ENCODE measurements around the gene NSUN4.
A peak's percentile ranks its signal among the peaks of the same experiment; 100 is the strongest.
"Not testable (repeated sequence)": the region's sequence is repeated elsewhere in the genome, so short reads cannot be mapped to it uniquely, and the experiment has no call there.

NSUN4 gene

GRCh38 chr1:46367701-46368100, 27.1 kb downstream of the NSUN4 start:
- DNase-seq (ENCODE audit: low spot score), result not testable (repeated sequence)

DNA sequence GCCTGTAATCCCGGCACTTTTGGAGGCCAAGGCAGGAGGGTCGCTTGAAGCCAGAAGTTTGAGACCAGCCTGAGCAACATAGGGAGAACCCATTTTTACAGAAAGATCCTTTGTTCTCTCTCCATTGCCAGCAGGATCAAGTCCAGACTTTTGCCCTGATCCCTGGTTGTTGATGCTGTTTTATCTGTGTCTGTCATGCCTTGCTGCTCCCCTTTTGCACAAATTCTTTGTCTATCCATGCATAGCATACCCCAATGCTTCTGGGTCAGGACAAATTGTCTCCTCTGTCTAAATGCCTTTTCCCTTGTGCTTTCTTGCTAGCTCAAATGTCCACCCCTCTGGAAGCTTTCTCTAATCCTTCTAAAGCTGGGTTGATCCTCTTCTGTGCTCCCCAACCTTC, 28.2 kb downstream of the NSUN4 start:
- no peak for DNase-seq (ENCODE audit: low spot score)

DNA sequence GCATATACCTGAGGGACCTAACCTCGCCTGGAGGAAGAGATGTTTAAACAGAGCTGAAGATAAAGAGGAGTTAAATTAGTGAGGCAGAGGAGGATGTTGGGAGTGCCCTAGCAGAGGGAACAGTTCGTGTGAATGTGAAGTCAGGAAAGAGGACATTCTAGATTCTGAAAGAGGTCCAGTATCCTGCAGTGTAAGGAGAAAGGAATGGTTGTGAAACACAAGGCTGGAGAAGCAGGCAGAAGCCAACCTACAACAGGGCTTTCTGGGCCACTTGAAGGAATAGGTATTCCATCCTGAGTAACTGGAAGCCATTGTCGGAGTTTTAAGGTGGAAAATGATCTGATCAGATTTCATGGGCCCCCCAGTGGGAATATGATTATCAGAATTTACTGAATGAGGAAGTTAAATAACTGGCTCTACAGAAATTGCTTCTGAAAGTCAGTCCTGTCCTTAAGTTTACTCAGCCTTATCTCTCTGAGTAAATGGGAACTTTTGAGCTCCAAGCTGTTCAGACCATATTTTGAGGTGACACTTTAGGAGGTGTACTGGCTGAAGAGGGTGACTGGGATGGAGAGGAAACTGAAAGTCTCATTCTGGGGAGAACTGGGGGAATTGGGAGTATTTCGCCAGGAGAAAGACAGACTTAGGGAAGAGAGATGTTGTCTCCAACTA, 29.1 kb downstream of the NSUN4 start:
- no peak for DNase-seq (ENCODE audit: low spot score)

- peak; percentile 41 for DNase-seq (ENCODE audit: low spot score)
Observed at GRCh38 chr1:46370214-46370633, 29.6 kb downstream of the NSUN4 start.

DNA sequence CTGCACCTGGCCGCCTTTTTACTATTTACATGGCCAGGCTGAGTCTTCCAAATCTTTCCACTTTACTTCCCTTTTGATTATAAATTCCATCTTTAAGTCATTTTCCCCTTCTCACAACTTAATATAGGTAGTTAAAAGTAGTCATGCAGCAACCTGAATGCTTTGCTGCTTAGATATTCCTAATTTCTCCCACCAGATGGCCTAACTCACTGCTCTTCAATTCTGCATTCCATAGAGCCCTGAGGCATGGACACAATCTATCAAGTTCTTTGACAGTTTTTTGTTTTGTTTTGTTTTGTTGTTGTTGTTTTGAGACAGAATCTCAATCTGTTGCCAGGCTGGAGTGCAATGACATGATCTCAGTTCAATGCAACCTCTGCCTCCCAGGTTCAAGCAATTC, 31.8 kb downstream of the NSUN4 start:
- no peak for DNase-seq (ENCODE audit: low spot score)

- DNase-seq (ENCODE audit: low spot score), result no peak
Observed at GRCh38 chr1:46379996-46380395, 39.4 kb downstream of the NSUN4 start.

- DNase-seq (ENCODE audit: low spot score), result no peak
Observed at GRCh38 chr1:46380508-46380907, 39.9 kb downstream of the NSUN4 start.

GRCh38 chr1:46393510-46393909, 52.9 kb downstream of the NSUN4 start:
- DNase-seq (ENCODE audit: low spot score), result no peak

DNA sequence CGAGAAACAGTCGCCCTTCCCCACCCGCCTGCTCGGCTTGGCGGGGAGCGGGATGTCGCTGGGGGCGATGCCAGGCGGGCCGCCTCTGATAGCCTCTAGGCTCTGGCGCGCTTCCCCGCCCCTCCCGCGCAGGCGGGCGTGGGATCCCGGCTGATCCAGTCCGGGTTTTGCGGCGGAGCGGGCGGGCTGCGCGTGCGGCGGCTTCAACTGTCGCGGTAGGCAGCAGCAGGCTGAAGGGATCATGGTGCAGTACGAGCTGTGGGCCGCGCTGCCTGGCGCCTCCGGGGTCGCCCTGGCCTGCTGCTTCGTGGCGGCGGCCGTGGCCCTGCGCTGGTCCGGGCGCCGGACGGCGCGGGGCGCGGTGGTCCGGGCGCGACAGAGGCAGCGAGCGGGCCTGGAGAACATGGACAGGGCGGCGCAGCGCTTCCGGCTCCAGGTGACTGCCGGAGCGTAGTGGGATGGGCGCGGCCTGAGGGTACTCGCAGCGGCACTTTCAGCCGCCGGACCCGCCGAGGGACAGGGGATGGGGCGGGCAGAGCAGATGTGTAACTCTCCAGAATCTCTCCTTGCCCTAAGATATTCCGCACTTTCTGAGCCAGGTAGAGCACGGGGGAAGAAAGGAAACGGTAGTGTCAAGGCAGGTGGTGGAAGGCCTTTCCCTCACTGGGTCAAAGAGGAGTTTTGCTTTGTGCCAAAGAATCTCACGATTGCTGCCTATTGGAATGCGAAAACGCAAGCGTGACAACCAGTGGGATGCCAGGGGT, 53.7 kb downstream of the NSUN4 start, which contains the start of gene FAAH:
Gene FAAH, plus strand, starts transcription at position 210 of the 764 bp plus-strand sequence. Its CDS starts 32 bp downstream, at position 242.
- peak; percentile 54 for DNase-seq (ENCODE audit: low spot score)

DNA sequence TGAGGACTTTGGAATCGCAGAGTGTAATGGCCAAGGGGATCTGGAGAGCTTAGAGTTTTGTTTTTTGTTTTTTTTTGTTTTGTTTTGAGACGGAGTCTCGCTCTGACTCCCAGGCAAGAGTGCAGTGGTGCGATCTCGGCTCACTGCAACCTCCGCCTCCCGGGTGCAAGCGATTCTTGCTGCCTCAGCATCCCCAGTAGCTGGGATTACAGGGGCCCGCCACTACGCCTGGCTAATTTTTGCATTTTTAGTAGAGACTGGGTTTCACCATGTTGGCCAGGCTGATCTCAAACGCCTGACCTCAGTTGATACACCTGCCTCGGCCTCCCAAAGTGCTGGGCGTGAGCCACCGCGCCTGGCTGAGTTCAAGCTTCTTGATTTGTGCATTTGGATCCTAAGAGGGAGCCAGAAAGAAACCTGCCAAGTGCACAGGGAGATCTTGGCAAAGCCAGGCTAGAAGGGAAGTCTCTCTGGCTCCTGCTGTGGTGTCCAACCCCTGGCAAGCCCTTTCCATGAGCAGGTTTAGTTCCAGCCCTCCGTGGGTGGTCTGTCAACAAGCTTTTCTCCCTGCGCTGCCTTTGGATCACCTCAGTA, 54.4 kb downstream of the NSUN4 start:
- DNase-seq (ENCODE audit: low spot score), result no peak

GRCh38 chr1:46396441-46397398, 56.1 kb downstream of the NSUN4 start:
- no peak for DNase-seq (ENCODE audit: low spot score)

DNA sequence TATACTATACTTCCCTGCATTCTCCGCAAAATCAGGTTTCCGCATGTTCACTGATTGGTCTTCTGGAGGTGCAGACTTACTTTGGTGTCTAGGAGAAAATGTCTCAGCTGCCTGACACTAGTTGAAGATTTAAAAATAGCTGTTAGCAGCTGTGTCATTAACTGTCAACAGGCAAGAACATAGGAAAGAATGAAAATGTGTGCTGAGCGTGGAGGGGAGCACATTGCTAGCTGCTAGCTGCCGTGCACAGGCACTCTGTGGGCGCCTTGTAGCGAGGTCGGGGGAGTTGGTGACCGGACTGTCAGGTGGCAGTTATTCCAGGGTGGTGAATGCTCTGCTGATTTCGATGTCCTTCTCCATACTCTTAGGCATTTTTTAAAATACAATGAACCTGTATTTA, 58.7 kb downstream of the NSUN4 start:
- no peak for DNase-seq (ENCODE audit: low spot score)

DNA sequence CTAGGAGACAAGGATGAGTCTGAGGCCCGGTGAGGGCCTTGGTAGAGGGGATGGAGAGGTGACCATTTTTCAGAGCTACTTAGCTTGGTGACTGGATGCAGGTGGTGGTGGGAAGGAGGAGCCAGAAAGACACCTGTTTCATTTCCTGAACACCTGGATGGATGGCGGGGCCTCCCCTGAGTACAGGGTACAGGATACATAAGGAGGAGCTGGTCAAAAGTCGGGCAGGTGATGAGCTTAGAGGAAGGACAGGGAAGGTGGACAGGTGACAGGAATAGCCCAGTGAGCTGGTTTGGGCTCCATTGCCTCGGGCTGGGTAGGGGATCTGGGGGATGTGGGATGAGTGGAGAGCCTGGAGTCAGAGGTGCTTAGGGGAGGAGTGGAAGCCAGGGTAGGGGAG, 59.8 kb downstream of the NSUN4 start:
- no peak for DNase-seq (ENCODE audit: low spot score)

DNA sequence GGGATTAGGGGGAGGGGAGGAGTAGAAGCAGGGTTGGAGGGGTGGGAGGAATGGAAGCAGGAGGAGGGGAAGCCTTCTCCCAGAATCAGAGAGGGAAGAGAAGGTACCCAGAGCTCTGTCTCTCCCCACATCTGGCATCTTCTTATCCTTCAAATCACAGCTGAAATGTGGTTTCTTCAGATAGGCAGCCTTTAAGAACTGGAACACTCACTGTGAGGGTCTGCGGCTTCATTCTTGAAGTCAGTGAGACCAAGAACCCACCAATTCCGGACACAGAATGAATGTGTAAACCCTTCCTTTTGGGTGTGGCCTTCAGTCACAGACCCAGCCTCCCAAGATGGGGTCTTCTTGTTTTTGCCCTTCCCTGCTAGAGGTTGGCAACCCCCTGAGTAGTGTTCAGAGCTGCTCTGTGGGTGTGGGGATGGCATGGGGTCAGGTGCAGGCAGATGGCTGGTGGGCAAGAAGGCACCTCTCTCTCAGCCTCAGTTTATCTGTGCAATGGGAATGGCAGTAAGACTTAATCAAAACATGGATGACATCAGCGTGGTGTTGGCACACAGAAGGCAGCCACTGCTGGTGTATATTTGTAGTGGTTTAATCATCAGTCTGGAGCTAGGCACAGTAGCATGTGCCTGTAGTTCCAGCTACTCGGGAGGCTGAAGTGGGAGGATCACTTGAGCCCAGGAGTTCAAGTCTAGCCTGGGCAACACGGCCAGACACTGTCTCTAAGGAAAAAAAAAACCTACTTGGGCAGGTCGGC, 60.7 kb downstream of the NSUN4 start:
- no peak for DNase-seq (ENCODE audit: low spot score)

DNA sequence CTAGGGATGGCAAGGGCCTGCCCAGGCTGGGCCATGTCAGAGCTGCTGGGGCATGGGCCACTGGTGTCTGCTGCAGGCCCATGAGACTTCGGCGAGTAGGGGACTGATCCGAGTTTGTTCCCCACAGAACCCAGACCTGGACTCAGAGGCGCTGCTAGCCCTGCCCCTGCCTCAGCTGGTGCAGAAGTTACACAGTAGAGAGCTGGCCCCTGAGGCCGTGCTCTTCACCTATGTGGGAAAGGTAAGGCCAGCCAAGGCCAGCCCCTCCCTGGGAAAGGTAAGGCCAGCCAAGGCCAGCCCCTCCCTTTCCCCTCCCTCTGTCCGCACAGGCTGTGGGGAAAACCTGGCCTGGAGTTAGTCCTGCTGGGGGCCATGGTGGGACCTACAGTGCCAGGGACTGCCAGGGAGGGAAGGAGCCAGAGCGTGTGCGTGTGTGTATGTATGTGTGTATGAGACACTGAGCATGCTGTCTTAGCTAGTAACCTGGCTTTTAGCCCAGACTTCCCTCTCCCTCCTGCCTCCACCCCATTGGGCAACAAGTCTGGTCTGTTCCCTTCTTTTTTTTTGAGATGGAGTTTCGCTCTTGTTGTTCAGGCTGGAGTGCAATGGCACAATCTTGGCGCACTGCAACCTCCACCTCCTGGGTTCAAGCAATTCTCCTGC, 61.5 kb downstream of the NSUN4 start:
- DNase-seq (ENCODE audit: low spot score), result no peak

GRCh38 chr1:46403916-46404315, 63.3 kb downstream of the NSUN4 start:
- DNase-seq (ENCODE audit: low spot score), result no peak

DNA sequence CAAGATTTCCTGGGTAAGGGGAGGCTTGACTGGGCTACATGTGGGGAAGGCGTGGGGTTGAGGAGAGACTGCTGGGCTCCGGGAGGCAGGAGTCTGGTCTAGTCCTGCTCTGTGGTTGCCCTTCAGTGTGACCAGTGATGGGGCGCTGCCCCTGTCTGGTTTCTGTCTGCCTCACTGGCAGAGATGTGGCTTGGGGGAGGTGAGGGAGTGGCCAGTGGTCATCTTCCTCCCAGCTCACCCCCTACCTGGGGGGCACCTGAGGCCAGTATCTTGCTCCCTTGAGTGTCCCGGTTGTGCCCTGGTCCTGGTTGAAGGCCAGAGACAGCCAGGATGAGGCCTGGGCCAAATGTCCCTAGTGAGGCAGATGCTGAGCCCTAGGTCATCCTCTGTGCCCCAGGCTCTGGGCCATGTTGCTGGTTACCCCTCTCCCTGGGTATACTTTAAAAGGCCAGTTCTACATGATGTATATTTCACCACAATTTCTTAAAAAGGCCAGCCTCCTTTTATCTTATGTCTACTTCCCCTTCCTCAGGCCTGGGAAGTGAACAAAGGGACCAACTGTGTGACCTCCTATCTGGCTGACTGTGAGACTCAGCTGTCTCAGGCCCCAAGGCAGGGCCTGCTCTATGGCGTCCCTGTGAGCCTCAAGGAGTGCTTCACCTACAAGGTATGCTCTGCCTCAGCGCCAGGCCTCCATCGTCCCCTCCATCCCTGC, 64.0 kb downstream of the NSUN4 start:
- DNase-seq (ENCODE audit: low spot score), result no peak

- DNase-seq (ENCODE audit: low spot score), result no peak
Observed at GRCh38 chr1:46405197-46405555, 64.6 kb downstream of the NSUN4 start.

- DNase-seq (ENCODE audit: low spot score), result no peak
Observed at GRCh38 chr1:46405724-46406123, 65.1 kb downstream of the NSUN4 start.
